Measurements from ENCODE around the gene RALGPS1. TPM values are rescaled to one million over a fixed set of nuclear protein-coding genes. Genes with fewer than 3 reads are reported as not detected.

The RALGPS1 gene
- total RNA-seq, 4 donors from 2014 or later = 3.3 to 9.8 (median 6.7) TPM

GRCh38 chr9:126991183-126991582 lies 76.6 kb downstream of the RALGPS1 start:
- peak overlapping the region in 2 of 4 donors; percentile 38 to 78 for H3K27ac ChIP-seq
- H3K27me3 ChIP-seq = no peaks in the 10 kb centered on the region
- no peak for DNase-seq (ENCODE audit: low spot score in 2 of 2)
- peaks cover 0 to 7% (median 3%) of the 10 kb centered on the region in 4 donors for H3K9me3 ChIP-seq
- H3K36me3 ChIP-seq = no peaks in the 10 kb centered on the region
- H3K4me3 ChIP-seq = no peak overlapping the region
- peaks cover 0 to 31% (median 10%) of the 10 kb centered on the region in 4 donors for H3K4me1 ChIP-seq
- TF ChIP-seq EP300 (IDR thresholded peaks at IDR 0.05) (no peak), CTCF (IDR thresholded peaks at IDR 0.05) (no peak), POLR2A (IDR thresholded peaks at IDR 0.05) (no peak)
- 61 to 76% methylated on average over 2 of the region's 2 CpGs for WGBS, 2 donors

GRCh38 chr9:126992427-126992826 lies 77.8 kb downstream of the RALGPS1 start:
- H3K36me3 ChIP-seq = no peaks in the 10 kb centered on the region
- no peaks in the 10 kb centered on the region for H3K27me3 ChIP-seq
- H3K4me3 ChIP-seq = no peak overlapping the region
- TF ChIP-seq EP300 (IDR thresholded peaks at IDR 0.05) = no peak
- TF ChIP-seq POLR2A (IDR thresholded peaks at IDR 0.05) = no peak
- TF ChIP-seq CTCF (IDR thresholded peaks at IDR 0.05) = no peak
- H3K27ac ChIP-seq = no peak overlapping the region
- DNase-seq (ENCODE audit: low spot score in 2 of 2) = no peak
- peaks cover 0 to 23% (median 7%) of the 10 kb centered on the region in 4 donors for H3K4me1 ChIP-seq
- H3K9me3 ChIP-seq = peaks cover 0 to 8% (median 3%) of the 10 kb centered on the region in 4 donors

- Histone ChIP-seq H3K9me3 (peaks cover 0 to 4% (median 0%) of the 10 kb centered on the region in 4 donors), H3K27ac (no peak overlapping the region), H3K36me3 (no peaks in the 10 kb centered on the region), H3K4me1 (no peaks in the 10 kb centered on the region), H3K27me3 (no peaks in the 10 kb centered on the region), H3K4me3 (no peak overlapping the region)
- WGBS, 2 donors = 75 to 85% methylated on average over 2 of the region's 2 CpGs
- TF ChIP-seq POLR2A (IDR thresholded peaks at IDR 0.05) (no peak), EP300 (IDR thresholded peaks at IDR 0.05) (no peak), CTCF (IDR thresholded peaks at IDR 0.05) (no peak)
- DNase-seq (ENCODE audit: low spot score in 2 of 2) = no peak
These were observed 84.9 kb downstream of the RALGPS1 start for GRCh38 chr9:126999315-127000068.

- Histone ChIP-seq H3K27me3 (no peaks in the 10 kb centered on the region), H3K36me3 (no peaks in the 10 kb centered on the region), H3K4me3 (no peak overlapping the region), H3K4me1 (peaks cover 0 to 12% (median 0%) of the 10 kb centered on the region in 4 donors), H3K27ac (peak overlapping the region in 1 of 4 donors; percentile 9), H3K9me3 (no peaks in the 10 kb centered on the region)
- WGBS, 2 donors = 61 to 69% methylated on average over 3 of the region's 3 CpGs
- DNase-seq (ENCODE audit: low spot score in 2 of 2) = no peak
- no peak for TF ChIP-seq EP300 (IDR thresholded peaks at IDR 0.05)
- TF ChIP-seq CTCF (IDR thresholded peaks at IDR 0.05) = no peak
- no peak for TF ChIP-seq POLR2A (IDR thresholded peaks at IDR 0.05)
These were observed 90.6 kb downstream of the RALGPS1 start for GRCh38 chr9:127004946-127005769.

Measured in tibial nerve (tissue), 4 donors.